Measurements from ENCODE around the gene TTC21B. TPM values are rescaled to one million over a fixed set of nuclear protein-coding genes. Genes with fewer than 3 reads are reported as not detected.

Gene TTC21B
- total RNA-seq, 6 experiments from 2014 or later, result 4.7 to 8.9 (median 7.2) TPM

GRCh38 chr2:165857876-165858275, 95.7 kb downstream of the TTC21B start:
- 50% methylated on average over 1 of the region's 1 CpG for WGBS (ENCODE audit: insufficient coverage, low coverage, low lambda C conversion rate, missing lambda C conversion rate)
- TF ChIP-seq POLR2A (IDR thresholded peaks at IDR 0.05) (no peak), CTCF (IDR thresholded peaks at IDR 0.05) (no peak)
- intact Hi-C loops (cut with DNase I), result no loop called here
- Histone ChIP-seq H3K4me1 (no peaks in the 10 kb centered on the region), H3K27ac (no peak overlapping the region), H3K27me3 (no peaks in the 10 kb centered on the region), H3K36me3 (no peaks in the 10 kb centered on the region), H3K9me3 (peaks cover 0 to 4% (median 0%) of the 10 kb centered on the region in 4 donors), H3K4me3 (no peak overlapping the region)
- no peak for ATAC-seq
- DNase-seq, result no peak

- H3K4me1 ChIP-seq, result no peaks in the 10 kb centered on the region
- H3K9me3 ChIP-seq, result peaks cover 0 to 11% (median 2%) of the 10 kb centered on the region in 4 donors
- no peaks in the 10 kb centered on the region for H3K27me3 ChIP-seq
- H3K36me3 ChIP-seq, result no peaks in the 10 kb centered on the region
- DNase-seq, result no peak
- intact Hi-C loops (cut with DNase I), result no loop called here
- ATAC-seq, result no peak
- no peak for TF ChIP-seq CTCF (IDR thresholded peaks at IDR 0.05)
- no peak for TF ChIP-seq POLR2A (IDR thresholded peaks at IDR 0.05)
- no peak overlapping the region for H3K27ac ChIP-seq
- H3K4me3 ChIP-seq, result no peak overlapping the region
These were observed 101.2 kb downstream of the TTC21B start for GRCh38 chr2:165852394-165852793.

GRCh38 chr2:165847001-165847400, 106.6 kb downstream of the TTC21B start:
- H3K27ac ChIP-seq, result no peak overlapping the region
- no peaks in the 10 kb centered on the region for H3K36me3 ChIP-seq
- H3K4me1 ChIP-seq, result no peaks in the 10 kb centered on the region
- 68% methylated on average over 2 of the region's 2 CpGs for WGBS (ENCODE audit: insufficient coverage, low coverage, low lambda C conversion rate, missing lambda C conversion rate)
- no peak for DNase-seq
- no peak overlapping the region for H3K4me3 ChIP-seq
- H3K9me3 ChIP-seq, result no peaks in the 10 kb centered on the region
- TF ChIP-seq POLR2A (IDR thresholded peaks at IDR 0.05) (no peak), CTCF (IDR thresholded peaks at IDR 0.05) (no peak)
- H3K27me3 ChIP-seq, result no peaks in the 10 kb centered on the region
- intact Hi-C loops (cut with DNase I), result no loop called here
- ATAC-seq, result no peak

- Histone ChIP-seq H3K27ac (no peak overlapping the region), H3K4me3 (no peak overlapping the region), H3K4me1 (no peaks in the 10 kb centered on the region), H3K9me3 (no peaks in the 10 kb centered on the region), H3K27me3 (no peaks in the 10 kb centered on the region), H3K36me3 (no peaks in the 10 kb centered on the region)
- ATAC-seq (no peak), DNase-seq (no peak)
- intact Hi-C loops (cut with DNase I), result no loop called here
- 92% methylated on average over 7 of the region's 7 CpGs for WGBS (ENCODE audit: insufficient coverage, low coverage, low lambda C conversion rate, missing lambda C conversion rate)
- TF ChIP-seq POLR2A (IDR thresholded peaks at IDR 0.05) (no peak), CTCF (IDR thresholded peaks at IDR 0.05) (no peak)
These were observed 107.5 kb downstream of the TTC21B start for GRCh38 chr2:165846056-165846455.

GRCh38 chr2:165844216-165844615, 109.4 kb downstream of the TTC21B start:
- H3K4me1 ChIP-seq, result no peaks in the 10 kb centered on the region
- no peak overlapping the region for H3K4me3 ChIP-seq
- no peak for DNase-seq
- H3K9me3 ChIP-seq, result no peaks in the 10 kb centered on the region
- WGBS (ENCODE audit: insufficient coverage, low coverage, low lambda C conversion rate, missing lambda C conversion rate), result 77% methylated on average over 2 of the region's 2 CpGs
- no peak for ATAC-seq
- TF ChIP-seq CTCF (IDR thresholded peaks at IDR 0.05) (no peak), POLR2A (IDR thresholded peaks at IDR 0.05) (no peak)
- intact Hi-C loops (cut with DNase I), result no loop called here
- H3K27ac ChIP-seq, result no peak overlapping the region
- H3K27me3 ChIP-seq, result no peaks in the 10 kb centered on the region
- no peaks in the 10 kb centered on the region for H3K36me3 ChIP-seq
